Prostate gland (tissue), 2 donors: ENCODE data around the gene PRSS1.

ENCODE experiments used
- POLR2A ChIP-seq: fragments of 450-650 bp; IDR thresholded peaks from one replicate; pipeline ENCODE4 v1.6.1; 2016; ENCODE audit warnings: antibody characterized with exemption, mild to moderate bottlenecking
- POLR2AphosphoS5 ChIP-seq: sonication (generic); formaldehyde crosslinking; IDR thresholded peaks from one replicate; pipeline ENCODE4 v1.6.1; 2017; ENCODE audit warnings: antibody characterized with exemption
- TF ChIP-seq, protein P1 (sequence below), 4 experiments: fragments of 200-600 bp in 2 of 4; fragments of 450-650 bp in 2 of 4; sonication (generic) in 2 of 4; IDR thresholded peaks; 1 replicate in 3 of 4; 2 replicates in 1 of 4; pipeline ENCODE4 v1.5.1; 2016 to 2019; ENCODE audit warnings: antibody characterized with exemption in 4 of 4, mild to moderate bottlenecking in 2 of 4, moderate library complexity in 2 of 4

DNA sequence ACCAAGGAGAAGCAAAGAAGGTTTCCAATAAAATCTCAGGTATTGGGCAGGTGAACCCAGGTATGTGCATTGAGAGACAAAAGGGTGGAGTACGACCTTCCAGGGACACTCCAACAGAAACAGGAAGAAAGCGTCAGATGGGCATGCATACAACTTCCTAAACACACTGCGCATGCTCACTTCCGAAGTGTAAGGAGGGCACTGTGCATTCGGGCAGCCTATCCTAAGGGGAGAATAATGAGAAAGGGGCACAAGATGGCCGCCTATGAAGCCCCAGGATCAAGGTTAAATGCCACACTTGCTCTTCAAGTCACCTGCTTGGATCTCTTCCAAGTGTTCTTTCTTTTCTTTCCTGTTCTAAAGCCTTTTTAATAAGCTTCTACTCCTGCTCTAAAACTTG is 39.4 kb upstream of the PRSS1 start:
- TF ChIP-seq POLR2A (no peak), POLR2AphosphoS5 (no peak)
- TF ChIP-seq, protein P1, sequence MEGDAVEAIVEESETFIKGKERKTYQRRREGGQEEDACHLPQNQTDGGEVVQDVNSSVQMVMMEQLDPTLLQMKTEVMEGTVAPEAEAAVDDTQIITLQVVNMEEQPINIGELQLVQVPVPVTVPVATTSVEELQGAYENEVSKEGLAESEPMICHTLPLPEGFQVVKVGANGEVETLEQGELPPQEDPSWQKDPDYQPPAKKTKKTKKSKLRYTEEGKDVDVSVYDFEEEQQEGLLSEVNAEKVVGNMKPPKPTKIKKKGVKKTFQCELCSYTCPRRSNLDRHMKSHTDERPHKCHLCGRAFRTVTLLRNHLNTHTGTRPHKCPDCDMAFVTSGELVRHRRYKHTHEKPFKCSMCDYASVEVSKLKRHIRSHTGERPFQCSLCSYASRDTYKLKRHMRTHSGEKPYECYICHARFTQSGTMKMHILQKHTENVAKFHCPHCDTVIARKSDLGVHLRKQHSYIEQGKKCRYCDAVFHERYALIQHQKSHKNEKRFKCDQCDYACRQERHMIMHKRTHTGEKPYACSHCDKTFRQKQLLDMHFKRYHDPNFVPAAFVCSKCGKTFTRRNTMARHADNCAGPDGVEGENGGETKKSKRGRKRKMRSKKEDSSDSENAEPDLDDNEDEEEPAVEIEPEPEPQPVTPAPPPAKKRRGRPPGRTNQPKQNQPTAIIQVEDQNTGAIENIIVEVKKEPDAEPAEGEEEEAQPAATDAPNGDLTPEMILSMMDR (IDR thresholded peaks at IDR 0.05), result no peak
